Measurements from ENCODE around the gene FCHSD1. TPM values are rescaled to one million over a fixed set of nuclear protein-coding genes. Genes with fewer than 3 reads are reported as not detected.
A peak's percentile ranks its signal among the peaks of the same experiment; 100 is the strongest.

FCHSD1 gene
- total RNA-seq, 2 experiments from 2014 or later, result 46.9 to 47.8 TPM

DNA sequence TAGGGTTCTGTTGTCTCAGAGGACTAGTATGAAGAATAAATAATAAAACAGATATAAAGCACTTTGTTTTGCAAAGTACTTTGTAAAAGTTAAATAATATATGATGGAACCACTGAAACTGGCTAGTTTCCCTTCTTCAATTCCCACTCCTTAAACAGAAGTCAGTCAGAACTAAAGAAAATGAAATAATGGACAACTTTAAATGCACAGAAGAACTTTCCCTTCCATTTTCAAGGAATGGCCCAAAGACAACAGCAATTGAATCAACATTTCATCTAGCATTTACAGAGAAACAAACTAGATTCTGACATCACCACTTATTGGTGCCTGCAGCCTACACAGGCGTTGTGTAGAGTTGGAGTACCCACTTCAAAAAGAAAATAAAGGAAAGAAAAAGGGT lies 48.6 kb downstream of the FCHSD1 start:
- H3K9me3 Mint-ChIP-seq (ENCODE audit: insufficient read depth), result no peaks in the 10 kb centered on the region
- peak overlapping the region; percentile 30 for H3K4me3 Mint-ChIP-seq
- H3K27ac Mint-ChIP-seq, result peak overlapping the region; percentile 69
- H3K27me3 Mint-ChIP-seq (ENCODE audit: low read depth), result no peaks in the 10 kb centered on the region
- ChIA-PET CTCF (interaction anchor here (1.0 to 9.4 kb wide), 6 partner anchors 9 to 79 kb away, joined by 3 to 188 read pairs (median 6); partner anchors contain the start of gene DIAPH1), POLR2A (interaction anchor here (0.6 to 4.3 kb wide), 4 partner anchors 14 to 42 kb away, joined by 3 to 30 read pairs (median 6); partner anchors contain the start of gene DIAPH1)
- ATAC-seq (no peak), DNase-seq (no peak)
- peaks cover 56% of the 10 kb centered on the region for H3K36me3 Mint-ChIP-seq (ENCODE audit: low read depth)
- peaks cover 91% of the 10 kb centered on the region for H3K4me1 Mint-ChIP-seq (ENCODE audit: low read depth)

DNA sequence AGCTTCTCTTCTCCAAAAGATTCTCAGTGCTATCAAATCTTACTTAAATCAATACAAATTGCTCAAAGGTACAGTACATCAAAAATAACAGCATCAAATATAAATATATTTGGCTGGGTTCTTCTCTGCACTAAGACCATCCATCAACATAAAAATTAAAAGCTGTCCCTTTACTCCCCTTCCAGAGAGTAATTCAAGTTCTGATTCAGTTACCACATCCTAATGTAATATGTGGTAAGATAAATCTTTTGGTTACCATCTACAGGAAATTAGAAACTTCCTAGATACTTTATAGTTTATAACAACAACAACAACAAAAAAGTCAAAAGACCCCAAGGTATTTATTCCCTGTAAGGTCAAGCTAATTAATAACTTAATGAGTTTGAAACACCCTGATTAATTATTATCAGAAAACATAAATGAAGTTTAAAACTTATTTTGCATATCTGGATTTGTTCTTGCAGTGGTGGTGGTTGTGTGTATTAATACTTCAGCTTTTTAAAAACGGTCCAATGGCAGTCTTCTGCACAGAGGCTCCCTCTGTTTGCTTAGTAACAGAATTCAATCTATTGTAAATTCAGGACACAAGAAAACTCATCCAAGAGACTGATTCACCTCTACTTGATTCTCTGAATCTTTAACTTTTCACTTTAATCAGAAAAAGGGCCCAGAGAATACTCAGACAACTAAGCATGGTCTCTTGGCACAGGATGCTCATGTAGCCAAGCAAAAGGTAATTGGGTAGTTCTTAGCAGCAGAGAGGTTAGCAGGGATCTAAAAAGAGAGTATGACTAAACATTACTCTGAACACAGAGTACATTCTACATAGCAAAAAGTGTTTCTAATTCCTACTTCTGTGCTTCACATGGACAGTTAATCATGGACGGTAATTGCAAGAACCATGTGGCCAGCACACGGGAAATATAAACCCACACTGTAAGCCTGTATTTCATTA lies 52.5 kb downstream of the FCHSD1 start:
- Mint-ChIP-seq H3K36me3 (ENCODE audit: low read depth) (peaks cover 57% of the 10 kb centered on the region), H3K4me1 (ENCODE audit: low read depth) (peaks cover 72% of the 10 kb centered on the region), H3K9me3 (ENCODE audit: insufficient read depth) (no peaks in the 10 kb centered on the region), H3K27me3 (ENCODE audit: low read depth) (no peaks in the 10 kb centered on the region), H3K4me3 (no peak overlapping the region), H3K27ac (peak overlapping the region; percentile 65)
- ATAC-seq (peak; percentile 57), DNase-seq (no peak)
- ChIA-PET CTCF (interaction anchor here (1.2 to 9.4 kb wide), 10 partner anchors 9 to 77 kb away, joined by 3 to 188 read pairs (median 10); partner anchors contain the start of genes DIAPH1, HDAC3 and RELL2), POLR2A (interaction anchor here (0.6 to 1.4 kb wide), 3 partner anchors 12 to 42 kb away, joined by 3 read pairs; partner anchors contain the start of gene DIAPH1)

DNA sequence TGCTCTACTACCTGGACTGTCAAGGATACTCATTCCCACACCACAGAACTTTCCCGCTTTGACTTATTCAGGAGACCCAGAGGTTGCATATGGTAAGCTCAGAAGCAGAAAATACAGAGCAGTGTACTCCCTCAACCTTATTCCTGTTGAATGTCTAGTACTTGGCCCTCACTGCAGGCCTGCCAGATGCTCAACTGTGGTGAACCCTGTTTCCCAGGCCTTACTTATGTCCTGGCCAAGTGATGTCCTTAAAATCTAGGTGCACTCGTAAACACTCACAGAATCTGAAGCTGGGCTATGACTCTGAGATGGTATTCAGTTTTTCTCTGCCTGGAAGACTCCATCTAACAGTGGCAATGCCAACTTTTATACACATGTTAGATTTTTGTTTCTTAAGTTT lies 53.4 kb downstream of the FCHSD1 start:
- DNase-seq (no peak), ATAC-seq (no peak)
- no peaks in the 10 kb centered on the region for H3K9me3 Mint-ChIP-seq (ENCODE audit: insufficient read depth)
- ChIA-PET CTCF (interaction anchor here (0.8 to 9.4 kb wide), 10 partner anchors 10 to 76 kb away, joined by 3 to 188 read pairs (median 10); partner anchors contain the start of genes DIAPH1, HDAC3 and RELL2), POLR2A (interaction anchor here (0.7 to 1.5 kb wide), 3 partner anchors 9 to 43 kb away, joined by 3 to 7 read pairs (median 3); partner anchors contain the start of gene DIAPH1)
- H3K4me3 Mint-ChIP-seq, result no peak overlapping the region
- H3K36me3 Mint-ChIP-seq (ENCODE audit: low read depth), result peaks cover 57% of the 10 kb centered on the region
- H3K27me3 Mint-ChIP-seq (ENCODE audit: low read depth), result no peaks in the 10 kb centered on the region
- peaks cover 72% of the 10 kb centered on the region for H3K4me1 Mint-ChIP-seq (ENCODE audit: low read depth)
- H3K27ac Mint-ChIP-seq, result peak overlapping the region; percentile 53

DNA sequence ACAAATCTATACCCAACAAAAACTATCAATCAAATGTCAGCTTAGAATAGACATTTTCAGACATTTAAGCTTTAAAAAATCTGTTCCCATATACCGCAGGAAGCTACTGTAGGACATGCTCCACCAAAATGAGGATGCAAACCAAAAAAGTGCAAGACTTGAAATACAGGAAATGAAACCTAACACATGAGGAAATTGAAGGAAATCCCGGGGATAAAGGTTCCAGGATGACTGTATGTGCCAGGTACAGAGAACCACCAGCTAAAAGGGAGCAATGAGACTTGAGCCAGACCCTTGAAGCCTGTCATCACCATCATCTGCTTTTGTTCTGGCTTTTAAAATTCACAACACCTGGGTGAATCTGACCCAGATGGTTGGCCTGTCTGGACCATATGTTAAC lies 53.8 kb downstream of the FCHSD1 start:
- Mint-ChIP-seq H3K9me3 (ENCODE audit: insufficient read depth) (no peaks in the 10 kb centered on the region), H3K27me3 (ENCODE audit: low read depth) (no peaks in the 10 kb centered on the region), H3K4me1 (ENCODE audit: low read depth) (peaks cover 72% of the 10 kb centered on the region), H3K4me3 (no peak overlapping the region), H3K36me3 (ENCODE audit: low read depth) (peaks cover 56% of the 10 kb centered on the region), H3K27ac (peak overlapping the region; percentile 53)
- ATAC-seq (peak; percentile 9), DNase-seq (no peak)
- ChIA-PET POLR2A (interaction anchor here (0.7 to 1.5 kb wide), 3 partner anchors 9 to 44 kb away, joined by 3 to 7 read pairs (median 3); partner anchors contain the start of gene DIAPH1), CTCF (interaction anchor here (0.8 to 9.4 kb wide), 10 partner anchors 11 to 76 kb away, joined by 3 to 188 read pairs (median 7); partner anchors contain the start of genes DIAPH1, HDAC3 and RELL2)

- CTCF ChIA-PET, result interaction anchor here (0.8 to 9.4 kb wide), 8 partner anchors 11 to 76 kb away, joined by 3 to 188 read pairs (median 11); partner anchors contain the start of genes DIAPH1, HDAC3 and RELL2
- Mint-ChIP-seq H3K9me3 (ENCODE audit: insufficient read depth) (no peaks in the 10 kb centered on the region), H3K4me3 (no peak overlapping the region), H3K27ac (peak overlapping the region; percentile 53), H3K36me3 (ENCODE audit: low read depth) (peaks cover 54% of the 10 kb centered on the region), H3K4me1 (ENCODE audit: low read depth) (peaks cover 71% of the 10 kb centered on the region), H3K27me3 (ENCODE audit: low read depth) (no peaks in the 10 kb centered on the region)
- DNase-seq (no peak), ATAC-seq (no peak)
- POLR2A ChIA-PET, result interaction anchor here (0.7 to 1.5 kb wide), 2 partner anchors 10 to 45 kb away, joined by 3 to 7 read pairs; no protein-coding TSS in a partner anchor
These were observed 54.4 kb downstream of the FCHSD1 start for GRCh38 chr5:141596867-141597266.

DNA sequence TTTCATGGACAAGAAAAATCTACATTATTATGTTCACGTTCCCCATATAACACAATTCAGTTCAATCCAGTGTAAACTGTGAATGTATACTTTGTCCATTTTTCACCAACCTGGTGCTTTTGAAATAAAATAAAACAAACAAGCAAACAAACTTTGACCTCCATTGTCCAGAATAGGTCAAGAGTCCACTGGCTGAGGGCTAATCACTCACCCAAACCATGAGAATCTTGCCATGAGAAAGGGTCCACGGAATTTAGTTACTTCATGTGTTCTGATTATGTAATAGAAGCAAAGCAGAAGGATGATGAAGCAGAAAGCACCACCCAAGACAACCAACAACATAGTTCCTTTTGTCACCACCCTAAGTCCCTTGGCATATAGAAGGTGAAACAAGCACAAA lies 61.1 kb downstream of the FCHSD1 start:
- Mint-ChIP-seq H3K9me3 (ENCODE audit: insufficient read depth) (no peaks in the 10 kb centered on the region), H3K27ac (no peak overlapping the region), H3K4me1 (ENCODE audit: low read depth) (peaks cover 27% of the 10 kb centered on the region), H3K4me3 (no peak overlapping the region), H3K27me3 (ENCODE audit: low read depth) (no peaks in the 10 kb centered on the region), H3K36me3 (ENCODE audit: low read depth) (peaks cover 45% of the 10 kb centered on the region)
- ChIA-PET CTCF (interaction anchor here (1.2 to 8.1 kb wide), 4 partner anchors 22 to 47 kb away, joined by 5 to 480 read pairs (median 50); partner anchors contain the start of genes DIAPH1, HDAC3 and RELL2), POLR2A (no interaction called here)
- ATAC-seq (no peak), DNase-seq (no peak)

Other genes with a start within 250 kb of the FCHSD1 start
- under 1 TPM in 1 of 2 experiments, not detected in 1; 0.08 TPM for gene PCDHGA9, start 248.6 kb downstream of the FCHSD1 start, total RNA-seq
- not detected for gene PCDHGB6, start 243.4 kb downstream of the FCHSD1 start, total RNA-seq
- gene PCDHGA10, start 238.4 kb downstream of the FCHSD1 start, total RNA-seq, result not detected
- gene PCDHGB7, start 233.7 kb downstream of the FCHSD1 start, total RNA-seq, result not detected
- gene PCDHGA11, start 230.4 kb downstream of the FCHSD1 start, total RNA-seq, result under 1 TPM in 1 of 2 experiments, not detected in 1; 0.05 TPM
- gene PCDHGA12, start 220.9 kb downstream of the FCHSD1 start, total RNA-seq, result not detected
- gene PCDHGC3, start 175.5 kb downstream of the FCHSD1 start, total RNA-seq, result not detected
- gene PCDHGC4, start 166.4 kb downstream of the FCHSD1 start, total RNA-seq, result not detected
- gene PCDHGC5, start 162.3 kb downstream of the FCHSD1 start, total RNA-seq, result not detected
- gene DIAPH1, start 32.4 kb downstream of the FCHSD1 start, total RNA-seq, result 100 to 1,000 TPM; 281 to 286 TPM
- gene HDAC3, start 14.6 kb downstream of the FCHSD1 start, total RNA-seq, result 10 to 100 TPM; 88.1 to 91.8 TPM
- gene RELL2, start 14.4 kb downstream of the FCHSD1 start, total RNA-seq, result 10 to 100 TPM; 36.9 to 37.1 TPM
- gene ARAP3, start 30.8 kb upstream of the FCHSD1 start, total RNA-seq, result 1 to 10 TPM; 8.5 to 8.8 TPM
- gene PCDH1, start 227.0 kb upstream of the FCHSD1 start, total RNA-seq, result not detected